Measurements from ENCODE around the gene ZNHIT2. TPM values are rescaled to one million over a fixed set of nuclear protein-coding genes. Genes with fewer than 3 reads are reported as not detected.
"Not testable (repeated sequence)": the region's sequence is repeated elsewhere in the genome, so short reads cannot be mapped to it uniquely, and the experiment has no call there.

Gene ZNHIT2
- total RNA-seq, 2 donors from 2014 or later: 18.7 to 33.9 TPM

GRCh38 chr11:65120831-65121230 lies 3.3 kb upstream of the ZNHIT2 start:
- Histone ChIP-seq H3K4me3 (no peak overlapping the region), H3K27ac (peak overlapping the region in 3 of 4 donors; percentile 83 to 94 (median 93)), H3K4me1 (peaks cover 44% of the 10 kb centered on the region), H3K27me3 (no peaks in the 10 kb centered on the region), H3K9me3 (no peaks in the 10 kb centered on the region), H3K36me3 (replicated peaks in 1 of 2; ENCODE audit: insufficient read depth in 1 of 2, low read depth in 2 of 2) (peaks cover 0 to 12% of the 10 kb centered on the region in 2 donors)
- TF ChIP-seq POLR2A (IDR thresholded peaks at IDR 0.05) (no peak), CTCF (IDR thresholded peaks at IDR 0.05) (no peak)
- ATAC-seq (no peak), DNase-seq (no peak)
- intact Hi-C loops (cut with DNase I): no loop called here
- 40 to 48% methylated on average over 3 of the region's 3 CpGs for WGBS, 2 donors

GRCh38 chr11:65119670-65119995 lies 2.1 kb upstream of the ZNHIT2 start:
- Histone ChIP-seq H3K27ac (no peak overlapping the region), H3K36me3 (replicated peaks in 1 of 2; ENCODE audit: insufficient read depth in 1 of 2, low read depth in 2 of 2) (peaks cover 0 to 7% of the 10 kb centered on the region in 2 donors), H3K4me3 (no peak overlapping the region), H3K4me1 (peaks cover 56% of the 10 kb centered on the region), H3K27me3 (no peaks in the 10 kb centered on the region), H3K9me3 (no peaks in the 10 kb centered on the region)
- intact Hi-C loops (cut with DNase I): no loop called here
- TF ChIP-seq POLR2A (IDR thresholded peaks at IDR 0.05) (no peak), CTCF (IDR thresholded peaks at IDR 0.05) (no peak)
- ATAC-seq: no peak
- DNase-seq: peak in 1 of 4 donors; percentile 0

- intact Hi-C loops (cut with DNase I); H3K27me3 ChIP-seq; H3K36me3 ChIP-seq (replicated peaks in 1 of 2; ENCODE audit: insufficient read depth in 1 of 2, low read depth in 2 of 2); H3K4me3 ChIP-seq; H3K9me3 ChIP-seq; ATAC-seq: not testable (repeated sequence)
- Histone ChIP-seq H3K27ac (peak overlapping the region in 2 of 4 donors; percentile 94 to 96), H3K4me1 (peaks cover 61% of the 10 kb centered on the region)
- DNase-seq: peak in 1 of 4 donors; percentile 0
- 74 to 78% methylated on average over 18 of the region's 18 CpGs for WGBS, 2 donors
Measured at GRCh38 chr11:65118891-65119669, 1.6 kb upstream of the ZNHIT2 start.

- Histone ChIP-seq H3K27ac (peak overlapping the region; percentile 1 to 96 (median 66)), H3K27me3 (no peaks in the 10 kb centered on the region), H3K4me1 (peaks cover 61% of the 10 kb centered on the region), H3K4me3 (no peak overlapping the region), H3K36me3 (replicated peaks in 1 of 2; ENCODE audit: insufficient read depth in 1 of 2, low read depth in 2 of 2) (peaks cover 0 to 7% of the 10 kb centered on the region in 2 donors), H3K9me3 (no peaks in the 10 kb centered on the region)
- peak in 1 of 4 donors; percentile 9 for DNase-seq
- TF ChIP-seq POLR2A (IDR thresholded peaks at IDR 0.05): no peak
- intact Hi-C loops (cut with DNase I): no loop called here
- 75 to 76% methylated on average over 18 of the region's 18 CpGs for WGBS, 2 donors
- no peak for ATAC-seq
Measured at GRCh38 chr11:65118097-65118837, 766 bp upstream of the ZNHIT2 start.

GRCh38 chr11:65116370-65117205 lies 913 bp downstream of the ZNHIT2 start:
- Histone ChIP-seq H3K4me1 (peaks cover 65% of the 10 kb centered on the region), H3K27ac (peak overlapping the region; percentile 71 to 96 (median 91)), H3K9me3 (no peaks in the 10 kb centered on the region), H3K36me3 (replicated peaks in 1 of 2; ENCODE audit: insufficient read depth in 1 of 2, low read depth in 2 of 2) (peaks cover 0 to 7% of the 10 kb centered on the region in 2 donors), H3K4me3 (peak overlapping the region; percentile 52 to 69), H3K27me3 (no peaks in the 10 kb centered on the region)
- TF ChIP-seq CTCF (IDR thresholded peaks at IDR 0.05) (no peak), POLR2A (IDR thresholded peaks at IDR 0.05) (no peak)
- 0 to 12% methylated on average over 2 to 68 of the region's 68 CpGs for WGBS, 2 donors
- DNase-seq: peak in 3 of 4 donors; percentile 47 to 64 (median 54)
- intact Hi-C loops (cut with DNase I): no loop called here
- ATAC-seq: no peak
